ENCODE results near the gene SCAF11.

The SCAF11 gene

DNA sequence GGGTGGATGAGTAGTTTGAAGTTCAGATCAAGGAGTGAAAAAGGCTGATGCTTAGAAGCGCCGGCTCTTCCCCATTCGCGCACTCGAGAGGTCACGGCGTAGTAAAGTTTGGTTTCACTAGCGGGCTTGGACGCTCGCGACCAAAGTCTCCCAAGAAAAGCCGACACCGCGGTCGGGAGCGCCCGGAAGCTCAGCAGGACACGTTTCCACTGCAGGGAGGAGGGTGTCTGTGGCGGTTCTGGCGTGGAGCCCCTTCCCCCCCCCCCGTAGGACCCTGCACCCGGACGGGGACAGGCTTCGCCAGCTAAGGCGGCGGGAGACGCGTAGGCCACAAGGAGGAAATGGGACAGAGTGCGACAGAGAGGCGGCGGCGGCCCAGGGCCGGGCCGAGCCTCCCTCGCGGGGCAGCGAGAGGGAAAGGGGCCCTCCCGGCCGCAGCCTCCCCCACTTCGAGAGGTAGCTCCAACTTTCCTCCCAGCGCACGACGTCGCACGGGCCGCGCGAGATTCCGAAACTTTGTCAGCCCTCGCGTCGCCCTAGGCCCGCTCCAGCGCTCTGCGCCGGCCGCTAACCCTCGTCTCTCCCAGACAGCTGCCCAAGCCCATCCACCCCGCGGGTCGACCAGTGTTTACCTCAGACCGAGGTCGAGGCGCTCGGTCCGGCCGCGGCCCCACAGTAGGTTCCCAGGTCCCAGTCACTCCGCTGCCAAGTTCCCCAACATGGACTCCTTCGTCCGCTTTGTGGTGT is 480 bp downstream of the SCAF11 start:
- DNase-seq (ENCODE audit: low read depth): peak; percentile 83
- H3K4me3 ChIP-seq (ENCODE audit: low read depth, low read length): peak overlapping the region; percentile 97
- TF ChIP-seq, protein P1, sequence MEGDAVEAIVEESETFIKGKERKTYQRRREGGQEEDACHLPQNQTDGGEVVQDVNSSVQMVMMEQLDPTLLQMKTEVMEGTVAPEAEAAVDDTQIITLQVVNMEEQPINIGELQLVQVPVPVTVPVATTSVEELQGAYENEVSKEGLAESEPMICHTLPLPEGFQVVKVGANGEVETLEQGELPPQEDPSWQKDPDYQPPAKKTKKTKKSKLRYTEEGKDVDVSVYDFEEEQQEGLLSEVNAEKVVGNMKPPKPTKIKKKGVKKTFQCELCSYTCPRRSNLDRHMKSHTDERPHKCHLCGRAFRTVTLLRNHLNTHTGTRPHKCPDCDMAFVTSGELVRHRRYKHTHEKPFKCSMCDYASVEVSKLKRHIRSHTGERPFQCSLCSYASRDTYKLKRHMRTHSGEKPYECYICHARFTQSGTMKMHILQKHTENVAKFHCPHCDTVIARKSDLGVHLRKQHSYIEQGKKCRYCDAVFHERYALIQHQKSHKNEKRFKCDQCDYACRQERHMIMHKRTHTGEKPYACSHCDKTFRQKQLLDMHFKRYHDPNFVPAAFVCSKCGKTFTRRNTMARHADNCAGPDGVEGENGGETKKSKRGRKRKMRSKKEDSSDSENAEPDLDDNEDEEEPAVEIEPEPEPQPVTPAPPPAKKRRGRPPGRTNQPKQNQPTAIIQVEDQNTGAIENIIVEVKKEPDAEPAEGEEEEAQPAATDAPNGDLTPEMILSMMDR (IDR thresholded peaks at IDR 0.05; ENCODE audit: low read depth, low read length): no peak
- TF ChIP-seq, protein P2, sequence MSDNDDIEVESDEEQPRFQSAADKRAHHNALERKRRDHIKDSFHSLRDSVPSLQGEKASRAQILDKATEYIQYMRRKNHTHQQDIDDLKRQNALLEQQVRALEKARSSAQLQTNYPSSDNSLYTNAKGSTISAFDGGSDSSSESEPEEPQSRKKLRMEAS (IDR thresholded peaks at IDR 0.05; ENCODE audit: low read depth, low read length): no peak; the same call in 1 of the 2 replicates
- TF ChIP-seq MYC (IDR thresholded peaks at IDR 0.05; ENCODE audit: low read depth, low read length): 0 out of 2 replicates have a peak, but pooled peaks have one; percentile 0
- TF ChIP-seq POLR2A (IDR thresholded peaks at IDR 0.05; ENCODE audit: extremely low read depth, insufficient read length): peak; percentile 52

GRCh38 chr12:45989287-45989686 is 1.1 kb downstream of the SCAF11 start:
- TF ChIP-seq, protein P2 (IDR thresholded peaks at IDR 0.05; ENCODE audit: low read depth, low read length): peak; percentile 21; the same call in 1 of the 2 replicates
- no peak for TF ChIP-seq MYC (IDR thresholded peaks at IDR 0.05; ENCODE audit: low read depth, low read length)
- peak overlapping the region; percentile 97 for H3K4me3 ChIP-seq (ENCODE audit: low read depth, low read length)
- DNase-seq (ENCODE audit: low read depth): no peak

GRCh38 chr12:45988264-45988663 is 2.1 kb downstream of the SCAF11 start:
- TF ChIP-seq, protein P2 (IDR thresholded peaks at IDR 0.05; ENCODE audit: low read depth, low read length): no peak
- TF ChIP-seq, protein P1 (IDR thresholded peaks at IDR 0.05; ENCODE audit: low read depth, low read length): no peak
- TF ChIP-seq MYC (IDR thresholded peaks at IDR 0.05; ENCODE audit: low read depth, low read length) (no peak), POLR2A (IDR thresholded peaks at IDR 0.05; ENCODE audit: extremely low read depth, insufficient read length) (no peak)
- DNase-seq (ENCODE audit: low read depth): no peak
- peak overlapping the region; percentile 97 for H3K4me3 ChIP-seq (ENCODE audit: low read depth, low read length)

DNA sequence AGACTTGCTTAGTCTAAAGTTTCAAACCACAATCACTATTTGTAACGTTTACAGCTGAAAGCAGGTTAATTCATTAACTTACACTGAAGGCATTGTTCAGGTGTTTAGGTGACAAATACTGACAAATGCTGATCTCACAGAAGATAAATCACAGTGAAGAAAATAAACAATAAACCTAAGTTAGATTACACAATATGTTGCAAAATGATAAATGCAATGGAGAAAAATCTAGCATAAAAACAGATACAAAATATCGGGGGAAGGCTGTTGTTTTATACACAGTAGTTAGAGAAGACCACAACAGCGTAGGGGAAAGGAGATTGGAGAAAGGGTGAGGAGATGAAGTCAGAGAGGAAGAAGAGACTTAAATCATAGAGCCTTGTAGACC is 3.0 kb downstream of the SCAF11 start:
- no peak for DNase-seq (ENCODE audit: low read depth)
- peak overlapping the region; percentile 97 for H3K4me3 ChIP-seq (ENCODE audit: low read depth, low read length)
- no peak for TF ChIP-seq POLR2A (IDR thresholded peaks at IDR 0.05; ENCODE audit: extremely low read depth, insufficient read length)
- no peak for TF ChIP-seq MYC (IDR thresholded peaks at IDR 0.05; ENCODE audit: low read depth, low read length)
- TF ChIP-seq, protein P1 (IDR thresholded peaks at IDR 0.05; ENCODE audit: low read depth, low read length): no peak
- TF ChIP-seq, protein P2 (IDR thresholded peaks at IDR 0.05; ENCODE audit: low read depth, low read length): no peak

DNA sequence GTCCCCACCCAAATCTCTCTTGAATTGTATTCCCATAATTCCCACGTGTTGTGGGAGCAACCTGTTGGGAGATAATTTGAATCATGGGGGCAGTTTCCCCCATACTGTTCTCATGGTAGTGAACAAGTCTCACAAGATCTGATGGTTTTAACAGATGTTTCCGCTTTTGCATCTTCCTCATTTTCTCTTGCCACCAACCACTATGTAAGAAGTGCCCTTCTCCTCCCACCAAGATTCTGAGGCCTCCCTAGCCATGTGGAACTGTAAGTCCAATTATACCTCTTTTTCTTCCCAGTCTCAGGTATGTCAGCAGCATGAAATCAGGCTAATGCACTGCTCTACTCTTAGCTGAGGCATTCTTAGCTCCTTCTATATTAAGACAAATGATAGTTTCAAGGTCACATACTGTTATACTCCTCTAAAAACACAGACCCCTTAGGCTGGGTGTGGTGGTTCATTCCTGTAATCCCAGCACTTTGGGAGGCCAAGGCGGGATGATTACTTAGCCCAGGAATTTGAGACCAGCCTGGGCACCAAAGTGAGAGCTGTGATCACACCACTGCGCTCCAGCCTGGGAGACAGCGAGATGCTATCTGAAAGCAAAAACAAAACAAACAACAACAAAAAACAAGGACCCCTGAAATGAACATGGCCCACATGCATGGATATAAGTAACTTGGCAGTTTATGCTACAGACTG is 3.6 kb downstream of the SCAF11 start:
- TF ChIP-seq MYC (IDR thresholded peaks at IDR 0.05; ENCODE audit: low read depth, low read length): peak; percentile 80
- TF ChIP-seq, protein P2 (IDR thresholded peaks at IDR 0.05; ENCODE audit: low read depth, low read length): peak; percentile 84
- no peak for TF ChIP-seq POLR2A (IDR thresholded peaks at IDR 0.05; ENCODE audit: extremely low read depth, insufficient read length)
- H3K4me3 ChIP-seq (ENCODE audit: low read depth, low read length): peak overlapping the region; percentile 97
- peak; percentile 84 for DNase-seq (ENCODE audit: low read depth)

GRCh38 chr12:45981075-45981837 is 9.1 kb downstream of the SCAF11 start:
- H3K4me3 ChIP-seq (ENCODE audit: low read depth, low read length): no peak overlapping the region
- no peak for DNase-seq (ENCODE audit: low read depth)
- no peak for TF ChIP-seq POLR2A (IDR thresholded peaks at IDR 0.05; ENCODE audit: extremely low read depth, insufficient read length)
- no peak for TF ChIP-seq MYC (IDR thresholded peaks at IDR 0.05; ENCODE audit: low read depth, low read length)
- TF ChIP-seq, protein P1 (IDR thresholded peaks at IDR 0.05; ENCODE audit: low read depth, low read length): no peak
- TF ChIP-seq, protein P2 (IDR thresholded peaks at IDR 0.05; ENCODE audit: low read depth, low read length): no peak

All from NB4 (cell line).